Prostate gland (tissue), 2 donors: ENCODE data around the gene PRPF8. TPM values are rescaled to one million over a fixed set of nuclear protein-coding genes. Genes with fewer than 3 reads are reported as not detected.
"Not testable (repeated sequence)": the region's sequence is repeated elsewhere in the genome, so short reads cannot be mapped to it uniquely, and the experiment has no call there.

Source experiments
- DNase-seq: peaks from one replicate; pipeline ENCODE4 v3.0.0-alpha.2; 2019; ENCODE audit warnings: low spot score
- H3K27ac ChIP-seq, 2 donors: fragments of 200-600 bp; sonication (generic); 2 replicates each; pipeline ENCODE4 v1.5.1; 2017 to 2019
- H3K27me3 ChIP-seq: fragments of 200-600 bp; sonication (generic); replicated peaks from 2 replicates; pipeline ENCODE4 v1.5.1; 2019; ENCODE audit not compliant: insufficient read depth
- H3K36me3 ChIP-seq, 2 donors: fragments of 200-600 bp; sonication (generic); 1 replicate in 1 of 2; 2 replicates in 1 of 2; pipeline versions ENCODE4 v1.5.1 to v1.8.1; 2017 to 2019
- H3K4me1 ChIP-seq: fragments of 200-600 bp; sonication (generic); replicated peaks from 2 replicates; pipeline ENCODE4 v1.5.1; 2019
- H3K4me3 ChIP-seq, 2 donors: fragments of 200-600 bp; sonication (generic); 2 replicates each; pipeline ENCODE4 v1.5.1; 2017 to 2019
- H3K9me3 ChIP-seq: fragments of 200-600 bp; sonication (generic); 2 replicates; pipeline ENCODE4 v1.5.1; 2017
- POLR2A ChIP-seq: fragments of 450-650 bp; IDR thresholded peaks from one replicate; pipeline ENCODE4 v1.6.1; 2016; ENCODE audit warnings: antibody characterized with exemption, mild to moderate bottlenecking
- POLR2AphosphoS5 ChIP-seq: sonication (generic); formaldehyde crosslinking; IDR thresholded peaks from one replicate; pipeline ENCODE4 v1.6.1; 2017; ENCODE audit warnings: antibody characterized with exemption
- WGBS: methylation state at CpG from one replicate; pipeline ENCODE4 v1.1.5; 2018; 5-methylcytosine and 5-hydroxymethylcytosine counted together
- intact Hi-C: fragments of 100-400 bp; cut with DNase I; formaldehyde crosslinking; loops from one replicate; pipeline ENCODE4 v1.14.2; 2022
- total RNA-seq, 2 donors: library from RNA; depleted of rRNA; stranded (reverse); fragments of >200 nt; gene quantifications; one replicate each; pipeline ENCODE4 v1.1.0, GENCODE V29; 2016
- TF ChIP-seq, protein P1 (sequence below), 4 experiments: fragments of 200-600 bp in 2 of 4; fragments of 450-650 bp in 2 of 4; sonication (generic) in 2 of 4; IDR thresholded peaks; 1 replicate in 3 of 4; 2 replicates in 1 of 4; pipeline ENCODE4 v1.5.1; 2016 to 2019; ENCODE audit warnings: antibody characterized with exemption in 4 of 4, mild to moderate bottlenecking in 2 of 4, moderate library complexity in 2 of 4

Gene PRPF8
- total RNA-seq, 2 donors from 2014 or later = 235 to 321 TPM

DNA sequence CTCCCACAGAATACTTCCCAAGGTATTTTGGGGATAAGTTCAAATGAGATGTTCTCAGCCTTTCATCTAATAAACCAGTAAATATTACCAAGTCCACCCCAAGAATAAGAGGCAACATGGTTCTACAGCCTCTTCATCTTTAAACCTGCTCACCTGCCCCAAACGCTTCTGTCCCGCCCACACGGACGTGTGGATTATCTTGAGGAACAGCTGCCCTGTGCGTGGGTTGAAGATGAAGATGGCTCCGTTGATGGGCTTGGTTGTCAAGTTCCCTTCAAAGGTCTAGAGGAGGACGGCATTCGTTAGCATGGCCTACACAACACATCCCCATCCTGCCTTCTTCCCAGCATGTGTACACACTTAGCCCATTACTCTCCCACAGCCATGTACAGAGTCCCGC is 26.6 kb downstream of the PRPF8 start:
- no peaks in the 10 kb centered on the region for H3K27me3 ChIP-seq
- TF ChIP-seq POLR2AphosphoS5 (no peak), POLR2A (no peak)
- TF ChIP-seq, protein P1, sequence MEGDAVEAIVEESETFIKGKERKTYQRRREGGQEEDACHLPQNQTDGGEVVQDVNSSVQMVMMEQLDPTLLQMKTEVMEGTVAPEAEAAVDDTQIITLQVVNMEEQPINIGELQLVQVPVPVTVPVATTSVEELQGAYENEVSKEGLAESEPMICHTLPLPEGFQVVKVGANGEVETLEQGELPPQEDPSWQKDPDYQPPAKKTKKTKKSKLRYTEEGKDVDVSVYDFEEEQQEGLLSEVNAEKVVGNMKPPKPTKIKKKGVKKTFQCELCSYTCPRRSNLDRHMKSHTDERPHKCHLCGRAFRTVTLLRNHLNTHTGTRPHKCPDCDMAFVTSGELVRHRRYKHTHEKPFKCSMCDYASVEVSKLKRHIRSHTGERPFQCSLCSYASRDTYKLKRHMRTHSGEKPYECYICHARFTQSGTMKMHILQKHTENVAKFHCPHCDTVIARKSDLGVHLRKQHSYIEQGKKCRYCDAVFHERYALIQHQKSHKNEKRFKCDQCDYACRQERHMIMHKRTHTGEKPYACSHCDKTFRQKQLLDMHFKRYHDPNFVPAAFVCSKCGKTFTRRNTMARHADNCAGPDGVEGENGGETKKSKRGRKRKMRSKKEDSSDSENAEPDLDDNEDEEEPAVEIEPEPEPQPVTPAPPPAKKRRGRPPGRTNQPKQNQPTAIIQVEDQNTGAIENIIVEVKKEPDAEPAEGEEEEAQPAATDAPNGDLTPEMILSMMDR (IDR thresholded peaks at IDR 0.05) = no peak
- H3K4me1 ChIP-seq = no peaks in the 10 kb centered on the region
- H3K36me3 ChIP-seq = peaks cover 70 to 83% of the 10 kb centered on the region in 2 donors
- 95% methylated on average over 9 of the region's 9 CpGs for WGBS
- DNase-seq = no peak
- intact Hi-C loops = no loop called here
- no peak overlapping the region for H3K27ac ChIP-seq
- no peak overlapping the region for H3K4me3 ChIP-seq
- H3K9me3 ChIP-seq = no peaks in the 10 kb centered on the region

GRCh38 chr17:1653735-1654134 is 30.9 kb downstream of the PRPF8 start:
- TF ChIP-seq POLR2AphosphoS5 (no peak), POLR2A (no peak)
- TF ChIP-seq, protein P1 (IDR thresholded peaks at IDR 0.05) = no peak
- Histone ChIP-seq H3K27ac (no peak overlapping the region), H3K4me3 (no peak overlapping the region), H3K9me3 (no peaks in the 10 kb centered on the region), H3K36me3 (peaks cover 59 to 79% of the 10 kb centered on the region in 2 donors), H3K4me1 (peaks cover 5% of the 10 kb centered on the region), H3K27me3 (no peaks in the 10 kb centered on the region)
- no peak for DNase-seq
- intact Hi-C loops = no loop called here
- 93% methylated on average over 14 of the region's 14 CpGs for WGBS

DNA sequence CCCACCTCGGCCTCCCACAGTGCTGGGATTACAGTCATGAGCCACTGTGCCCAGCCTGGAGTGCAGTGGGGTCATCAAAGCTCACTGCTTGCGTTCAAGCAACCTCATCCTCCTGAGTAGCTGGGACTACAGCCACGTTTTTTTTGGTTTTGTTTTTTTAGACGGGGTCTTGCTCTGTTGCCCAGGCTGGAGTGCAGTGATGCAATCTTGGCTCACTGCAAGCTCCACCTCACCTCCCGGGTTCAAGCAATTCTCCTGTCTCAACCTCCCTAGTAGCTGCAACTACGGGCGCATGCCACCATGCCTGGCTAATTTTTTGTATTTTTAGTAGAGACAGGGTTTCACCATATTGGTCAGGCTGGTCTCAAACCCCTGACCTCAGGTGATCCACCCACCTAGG is 31.9 kb downstream of the PRPF8 start:
- H3K27me3 ChIP-seq, DNase-seq, H3K4me1 ChIP-seq, intact Hi-C loops, H3K9me3 ChIP-seq, H3K27ac ChIP-seq, H3K4me3 ChIP-seq: not testable (repeated sequence)
- peaks cover 51 to 69% of the 10 kb centered on the region in 2 donors for H3K36me3 ChIP-seq
- 90% methylated on average over 7 of the region's 7 CpGs for WGBS

- Histone ChIP-seq H3K36me3 (peaks cover 44 to 56% of the 10 kb centered on the region in 2 donors), H3K27ac (no peak overlapping the region), H3K27me3 (no peaks in the 10 kb centered on the region), H3K4me3 (no peak overlapping the region), H3K4me1 (peaks cover 8% of the 10 kb centered on the region), H3K9me3 (no peaks in the 10 kb centered on the region)
- no peak for DNase-seq
- intact Hi-C loops = no loop called here
- 79% methylated on average over 4 of the region's 4 CpGs for WGBS
- TF ChIP-seq POLR2A (no peak), POLR2AphosphoS5 (no peak)
- TF ChIP-seq, protein P1 (IDR thresholded peaks at IDR 0.05) = no peak
Observed at GRCh38 chr17:1651559-1651844, 33.2 kb downstream of the PRPF8 start.

DNA sequence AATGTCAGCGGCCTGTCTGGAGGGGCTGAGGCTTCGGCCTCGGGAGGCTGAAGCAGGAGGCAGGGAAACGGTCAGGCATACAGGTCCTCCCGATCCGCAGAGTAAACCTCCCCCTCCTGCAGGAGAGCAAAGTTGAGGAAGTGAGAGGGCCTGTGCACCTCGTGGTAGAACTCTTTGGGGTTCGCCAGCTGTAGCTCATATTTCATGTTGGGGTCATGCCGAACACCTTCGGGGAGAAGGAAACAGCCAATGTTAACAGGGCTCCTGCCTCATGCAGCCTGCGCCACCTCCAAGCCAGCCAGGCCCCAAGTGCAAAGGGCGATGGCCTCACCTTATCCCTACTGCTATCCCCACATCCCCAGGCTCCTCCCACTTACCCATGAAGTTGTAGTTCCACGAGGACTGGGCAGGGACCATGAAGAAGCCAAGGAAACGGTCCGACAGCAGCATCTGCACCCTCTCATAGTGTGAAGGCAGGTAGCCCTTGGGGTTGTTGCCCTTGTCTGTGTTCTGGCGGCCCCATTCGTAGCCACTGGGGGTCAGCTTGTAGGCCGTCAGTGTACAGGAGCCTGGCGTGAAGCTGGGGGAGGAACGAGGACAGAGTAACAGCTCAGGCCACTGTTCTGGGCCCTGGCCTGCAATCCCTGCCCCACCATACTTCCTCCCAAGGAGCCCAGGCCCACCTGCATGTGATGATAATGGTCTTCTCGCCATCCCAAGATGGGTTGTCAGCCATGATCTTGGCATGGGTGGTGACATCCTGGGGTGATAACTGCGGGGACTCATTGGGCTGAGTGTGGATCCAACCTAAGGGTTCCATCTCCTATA is 33.7 kb downstream of the PRPF8 start:
- no peaks in the 10 kb centered on the region for H3K9me3 ChIP-seq

More for the DNA sequence above, 33.7 kb downstream of the PRPF8 start:
- Histone ChIP-seq H3K27me3 (no peaks in the 10 kb centered on the region), H3K4me1 (peaks cover 8% of the 10 kb centered on the region), H3K4me3 (no peak overlapping the region), H3K36me3 (peaks cover 38 to 51% of the 10 kb centered on the region in 2 donors), H3K27ac (peak overlapping the region; percentile 92 to 96)
- 79% methylated on average over 22 of the region's 22 CpGs for WGBS
- DNase-seq = no peak
- TF ChIP-seq POLR2A (no peak), POLR2AphosphoS5 (no peak)
- TF ChIP-seq, protein P1 (IDR thresholded peaks at IDR 0.05) = no peak
- intact Hi-C loops = no loop called here
